IPS-18a (cell line): ENCODE data around the gene KRT16.

Experiments
- H3K27ac ChIP-seq: one replicate; pipeline ENCODE4 v1.5.1; 2013; ENCODE audit warnings: low read length
- H3K27me3 ChIP-seq: one replicate; pipeline ENCODE4 v1.6.1; 2013; ENCODE audit warnings: mild to moderate bottlenecking, low read length; ENCODE audit not compliant: control insufficient read depth, insufficient read depth
- H3K36me3 ChIP-seq: one replicate; pipeline ENCODE4 v1.6.1; 2013; ENCODE audit warnings: low read depth, low read length; ENCODE audit not compliant: control insufficient read depth
- H3K4me1 ChIP-seq: one replicate; pipeline ENCODE4 v1.6.1; 2013; ENCODE audit warnings: low read depth, low read length; ENCODE audit not compliant: control insufficient read depth
- H3K4me3 ChIP-seq: one replicate; pipeline ENCODE4 v1.5.1; 2013; ENCODE audit warnings: low read length
- H3K9ac ChIP-seq: one replicate; pipeline ENCODE4 v1.6.1; 2013; ENCODE audit warnings: mild to moderate bottlenecking, low read length, moderate library complexity
- H3K9me3 ChIP-seq: one replicate; pipeline ENCODE4 v1.6.1; 2013; ENCODE audit warnings: low read depth, low read length; ENCODE audit not compliant: control insufficient read depth

KRT16 gene

DNA sequence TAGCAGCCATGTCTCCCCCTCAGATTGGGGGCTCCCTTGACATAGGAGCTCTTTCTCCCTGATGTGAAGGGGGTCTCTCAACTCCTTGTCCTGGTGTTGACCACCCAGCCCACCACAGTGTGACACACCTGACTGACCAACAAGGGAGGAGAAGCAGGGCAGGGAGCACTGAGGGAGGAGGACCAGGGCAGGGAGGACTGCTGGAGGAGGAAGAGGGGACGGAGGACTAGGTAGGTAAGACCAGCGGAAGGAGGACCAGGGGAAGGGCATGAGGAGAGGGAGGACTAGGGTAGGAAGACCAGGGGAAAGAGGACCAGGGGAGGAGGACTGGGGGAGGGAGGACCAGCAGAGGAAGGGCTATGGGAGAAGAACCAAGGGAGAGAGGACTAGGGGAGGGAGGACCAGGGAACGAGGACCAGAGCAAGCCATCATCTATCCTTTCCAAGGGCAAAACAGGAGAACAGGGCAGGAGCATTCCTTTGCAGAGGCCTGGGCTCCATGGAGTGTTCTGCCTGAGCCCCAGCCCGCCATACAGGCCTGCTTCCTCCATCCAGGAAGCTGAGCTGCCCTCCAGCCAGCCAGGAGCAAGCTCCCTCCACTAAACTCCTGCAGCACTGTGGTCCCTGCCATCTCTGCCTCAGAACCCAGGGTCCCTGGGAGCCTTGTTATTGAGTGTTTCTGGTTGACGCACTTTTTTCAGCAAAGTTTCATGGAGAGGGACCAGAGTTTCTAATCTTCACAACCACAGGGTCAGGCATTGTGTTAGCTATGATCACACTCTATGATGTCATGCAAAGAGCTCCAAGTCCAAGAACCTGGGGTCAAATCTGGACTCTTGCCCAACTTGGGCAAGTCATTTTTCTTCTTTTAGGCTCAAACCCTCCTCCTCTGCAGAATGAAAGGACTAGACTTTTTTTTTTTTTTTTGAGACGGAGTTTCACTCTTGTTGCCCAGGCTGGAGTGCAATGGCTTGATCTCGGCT, 27.2 kb upstream of the KRT16 start:
- Histone ChIP-seq H3K36me3 (no peaks in the 10 kb centered on the region), H3K4me3 (no peak overlapping the region), H3K9me3 (no peaks in the 10 kb centered on the region), H3K9ac (no peak overlapping the region), H3K27me3 (no peaks in the 10 kb centered on the region), H3K4me1 (no peaks in the 10 kb centered on the region), H3K27ac (no peak overlapping the region)

DNA sequence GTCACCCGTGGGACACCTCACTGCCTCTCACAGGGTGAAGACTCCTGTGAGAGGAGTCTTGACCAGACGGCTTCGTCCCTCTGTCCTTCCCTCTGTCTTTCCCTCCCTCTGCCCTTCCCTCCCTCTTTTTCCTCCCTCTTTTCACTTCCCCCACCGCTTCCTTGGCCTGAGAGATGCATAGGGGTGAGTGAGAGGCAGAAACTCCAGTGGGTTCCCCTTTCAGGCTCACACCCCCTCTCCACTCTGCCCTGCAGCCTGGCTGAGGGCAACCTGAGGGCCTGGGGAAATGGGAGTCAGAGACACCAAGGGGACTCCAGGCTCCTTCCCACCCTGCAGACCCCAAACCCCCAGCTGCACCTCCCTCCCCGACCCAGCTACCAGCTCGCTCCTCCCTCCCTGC, 26.4 kb upstream of the KRT16 start:
- H3K9ac ChIP-seq = no peak overlapping the region
- no peak overlapping the region for H3K27ac ChIP-seq
- H3K9me3 ChIP-seq = no peaks in the 10 kb centered on the region
- H3K4me3 ChIP-seq = no peak overlapping the region
- no peaks in the 10 kb centered on the region for H3K36me3 ChIP-seq
- H3K4me1 ChIP-seq = no peaks in the 10 kb centered on the region
- H3K27me3 ChIP-seq = no peaks in the 10 kb centered on the region

DNA sequence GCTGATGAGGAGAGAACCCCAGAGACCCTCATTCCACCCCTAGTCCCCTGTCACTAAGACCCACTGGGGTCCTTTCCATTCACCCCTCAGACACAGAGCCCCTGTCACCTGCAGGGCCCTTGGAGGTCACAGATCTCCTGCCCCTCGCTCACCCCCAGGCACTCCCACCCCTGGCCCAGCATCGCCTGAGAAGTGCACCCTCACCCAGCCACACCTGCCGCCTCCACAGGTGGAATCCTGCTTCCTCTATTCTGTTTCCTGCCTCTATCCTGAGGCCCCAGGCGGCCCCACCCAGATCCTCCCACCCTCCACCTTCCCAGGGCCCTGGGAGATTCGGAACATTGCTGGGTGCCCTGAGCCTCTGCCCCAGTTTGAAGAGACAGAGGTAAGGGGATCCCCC, 25.6 kb upstream of the KRT16 start:
- Histone ChIP-seq H3K4me1 (no peaks in the 10 kb centered on the region), H3K9ac (no peak overlapping the region), H3K27ac (no peak overlapping the region), H3K27me3 (no peaks in the 10 kb centered on the region), H3K4me3 (no peak overlapping the region), H3K9me3 (no peaks in the 10 kb centered on the region), H3K36me3 (no peaks in the 10 kb centered on the region)

DNA sequence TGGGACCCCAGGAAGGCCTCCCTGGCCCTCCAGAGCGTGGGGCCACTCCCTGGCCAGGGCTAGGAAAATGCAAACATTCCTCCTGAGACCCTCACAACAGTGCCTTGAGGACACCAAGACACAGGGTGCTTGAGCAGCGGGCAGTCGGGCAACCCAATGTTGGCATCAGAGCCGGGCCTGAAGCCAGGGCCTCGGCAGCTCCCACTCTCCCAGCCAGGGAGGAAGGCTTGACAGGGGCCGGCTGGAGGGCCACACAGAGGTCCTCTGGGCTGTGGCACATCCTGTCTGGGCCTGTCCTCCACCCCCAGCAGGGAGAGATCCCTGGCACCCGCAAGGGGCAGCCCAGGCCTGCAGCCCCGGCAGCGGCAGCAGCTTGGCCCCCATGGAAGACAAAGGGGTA, 24.1 kb upstream of the KRT16 start:
- Histone ChIP-seq H3K4me1 (no peaks in the 10 kb centered on the region), H3K36me3 (no peaks in the 10 kb centered on the region), H3K9me3 (no peaks in the 10 kb centered on the region), H3K4me3 (no peak overlapping the region), H3K27ac (no peak overlapping the region), H3K27me3 (no peaks in the 10 kb centered on the region), H3K9ac (no peak overlapping the region)

DNA sequence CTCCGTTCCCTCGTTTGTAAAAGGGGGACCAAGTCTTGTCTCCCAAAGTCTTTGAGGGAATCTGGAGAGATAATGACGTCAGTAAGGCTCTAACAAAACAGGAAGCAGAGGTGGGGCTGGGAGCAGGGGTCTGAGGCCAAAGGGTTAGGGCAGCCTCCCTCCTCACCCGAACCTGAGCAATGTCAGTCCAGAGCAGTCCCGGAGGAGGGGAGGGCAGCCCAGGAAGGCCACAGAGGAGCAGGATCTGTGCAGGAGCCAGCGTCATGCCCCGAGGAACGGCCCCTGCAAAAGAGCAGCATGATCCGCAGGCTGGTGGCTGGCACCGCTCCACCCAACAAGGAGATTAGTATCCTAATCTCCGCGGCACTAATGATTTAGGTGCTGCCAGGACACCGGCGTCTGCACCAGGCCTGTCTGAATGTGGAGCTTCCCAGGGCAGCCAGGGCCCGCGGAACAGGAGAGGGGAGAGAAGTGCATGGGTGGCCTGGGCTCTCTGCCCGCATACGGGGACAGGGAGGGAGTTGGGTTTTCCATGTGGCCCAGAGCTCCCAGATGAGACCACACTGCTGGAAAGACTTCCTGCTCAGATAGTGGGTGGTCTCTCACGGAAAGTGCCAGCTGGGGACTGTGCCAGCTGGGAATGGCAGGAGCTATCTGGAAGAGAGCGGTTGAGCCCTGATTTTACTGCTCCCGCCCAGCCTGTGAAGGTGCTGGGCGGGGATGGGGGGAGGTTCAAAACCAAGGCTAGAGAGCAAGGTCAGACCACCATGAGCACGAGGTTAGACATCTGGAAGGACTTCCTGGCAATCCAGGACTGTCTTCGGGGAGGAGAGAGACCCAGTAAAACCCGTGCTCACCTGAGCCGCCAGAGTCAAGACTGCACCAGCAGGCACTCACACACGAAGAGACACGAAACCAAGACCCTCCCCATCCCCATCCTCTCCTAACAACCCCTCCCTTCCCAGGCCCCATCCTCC, 22.8 kb upstream of the KRT16 start:
- no peaks in the 10 kb centered on the region for H3K36me3 ChIP-seq
- H3K9me3 ChIP-seq = no peaks in the 10 kb centered on the region
- H3K4me1 ChIP-seq = no peaks in the 10 kb centered on the region
- H3K27me3 ChIP-seq = no peaks in the 10 kb centered on the region
- no peak overlapping the region for H3K27ac ChIP-seq
- H3K4me3 ChIP-seq = no peak overlapping the region
- H3K9ac ChIP-seq = no peak overlapping the region

DNA sequence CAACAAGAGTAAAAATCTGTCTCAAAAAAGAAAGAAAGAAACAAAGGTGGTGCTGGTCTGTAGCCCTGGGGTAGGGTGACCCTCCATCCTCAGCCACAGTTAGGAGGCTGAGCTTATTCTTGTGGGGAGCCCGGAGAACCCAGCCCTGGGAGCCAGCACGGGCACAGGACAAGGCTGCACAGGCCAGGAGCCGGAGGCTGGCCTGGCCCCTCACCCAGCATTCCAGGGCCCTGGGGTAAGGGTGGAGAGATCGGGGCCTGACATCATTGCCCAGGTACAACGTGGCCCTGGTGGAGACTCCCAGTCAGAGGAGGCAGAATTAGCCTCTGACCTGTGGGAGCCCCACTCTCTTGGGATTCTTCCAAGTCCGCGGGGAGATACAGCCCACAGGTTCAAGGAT, 22.1 kb upstream of the KRT16 start:
- H3K27me3 ChIP-seq = no peaks in the 10 kb centered on the region
- no peaks in the 10 kb centered on the region for H3K9me3 ChIP-seq
- H3K4me3 ChIP-seq = no peak overlapping the region
- no peak overlapping the region for H3K27ac ChIP-seq
- no peak overlapping the region for H3K9ac ChIP-seq
- no peaks in the 10 kb centered on the region for H3K36me3 ChIP-seq
- no peaks in the 10 kb centered on the region for H3K4me1 ChIP-seq

DNA sequence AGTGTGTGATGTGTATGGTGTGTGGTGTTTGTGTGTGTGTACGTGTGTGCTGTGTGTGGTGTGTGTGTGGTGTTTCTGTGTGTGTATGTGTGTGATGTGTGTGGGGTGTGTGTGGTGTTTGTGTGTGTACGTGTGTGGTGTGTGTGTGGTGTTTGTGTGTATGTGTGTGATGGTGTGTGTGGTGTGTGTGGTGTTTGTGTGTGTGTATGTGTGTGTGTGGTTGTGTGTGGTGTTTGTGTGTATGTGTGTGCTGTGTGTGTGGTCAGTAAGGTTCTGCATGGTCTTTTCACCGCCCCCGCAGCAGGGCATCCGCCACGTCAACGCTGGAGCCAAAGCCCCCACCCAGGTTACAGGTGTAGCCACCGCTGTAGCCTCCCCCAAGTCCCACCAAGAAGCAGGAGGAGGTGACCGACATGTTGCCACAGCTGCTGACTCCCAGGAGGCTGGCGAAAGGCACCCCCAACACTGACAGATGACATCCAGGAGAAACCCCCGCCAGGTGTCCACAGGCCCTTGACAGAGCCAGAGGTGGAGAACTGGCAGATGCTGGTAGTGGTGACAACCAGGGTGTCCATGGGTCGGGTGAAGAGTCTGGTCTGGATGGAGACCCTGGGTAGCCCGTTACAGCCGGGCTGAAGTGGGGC, 21.1 kb upstream of the KRT16 start:
- Histone ChIP-seq H3K4me1 (no peaks in the 10 kb centered on the region), H3K4me3 (no peak overlapping the region), H3K36me3 (no peaks in the 10 kb centered on the region), H3K9ac (no peak overlapping the region), H3K27ac (no peak overlapping the region), H3K27me3 (no peaks in the 10 kb centered on the region), H3K9me3 (no peaks in the 10 kb centered on the region)

DNA sequence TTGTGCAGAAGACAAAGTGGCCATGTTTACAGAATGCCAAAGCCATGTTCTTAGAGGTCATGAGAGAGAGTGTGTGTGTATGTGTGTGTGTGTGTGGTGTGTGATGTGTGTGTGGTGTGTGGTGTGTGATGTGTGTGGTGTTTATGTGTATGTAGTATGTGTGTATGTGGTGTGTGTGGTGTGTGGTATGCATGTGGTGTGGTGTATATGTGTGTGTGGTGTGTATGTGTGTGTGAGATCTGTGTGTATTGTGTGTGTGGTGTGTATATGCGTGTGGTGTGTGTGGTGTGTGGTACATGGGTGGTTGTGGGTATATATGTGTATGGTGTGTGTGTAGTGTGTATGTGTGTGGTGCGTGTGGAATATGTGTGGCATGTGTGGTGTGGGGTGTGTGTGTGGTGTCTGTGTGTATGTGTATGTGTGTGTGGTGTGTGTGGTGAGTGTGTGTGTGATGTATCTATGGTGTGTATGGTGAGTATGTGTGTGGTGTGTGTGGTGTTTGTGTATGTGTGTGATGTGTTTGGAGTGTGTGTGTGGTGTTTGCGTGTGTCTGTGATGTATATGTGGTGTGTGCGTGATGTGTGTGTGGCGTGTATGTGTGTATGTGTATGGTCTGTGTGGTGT, 20.0 kb upstream of the KRT16 start:
- Histone ChIP-seq H3K36me3 (no peaks in the 10 kb centered on the region), H3K27ac (no peak overlapping the region), H3K9ac (no peak overlapping the region), H3K9me3 (no peaks in the 10 kb centered on the region), H3K4me3 (no peak overlapping the region), H3K27me3 (no peaks in the 10 kb centered on the region), H3K4me1 (no peaks in the 10 kb centered on the region)

DNA sequence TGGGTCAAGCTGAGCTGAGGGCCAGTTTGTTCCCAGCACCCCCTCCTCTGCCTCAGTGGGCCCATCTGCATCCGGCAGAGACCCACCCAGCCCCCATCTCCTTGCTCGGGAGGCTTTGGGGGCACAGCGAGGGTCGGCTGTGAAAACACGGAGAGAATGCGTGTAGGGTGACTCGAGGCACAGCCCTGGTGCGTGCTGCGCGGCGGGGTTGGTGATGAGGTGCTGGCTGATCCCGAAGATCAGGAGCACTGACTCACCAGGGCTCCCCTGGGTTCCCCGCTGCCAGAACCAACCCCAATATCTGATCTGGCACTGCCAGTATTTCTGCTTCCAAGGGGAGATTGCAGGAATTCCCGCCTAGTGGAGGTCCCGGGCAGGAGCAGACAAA, 19.3 kb upstream of the KRT16 start:
- Histone ChIP-seq H3K9ac (no peak overlapping the region), H3K4me3 (no peak overlapping the region), H3K27ac (no peak overlapping the region), H3K36me3 (no peaks in the 10 kb centered on the region), H3K27me3 (no peaks in the 10 kb centered on the region), H3K4me1 (no peaks in the 10 kb centered on the region), H3K9me3 (no peaks in the 10 kb centered on the region)

DNA sequence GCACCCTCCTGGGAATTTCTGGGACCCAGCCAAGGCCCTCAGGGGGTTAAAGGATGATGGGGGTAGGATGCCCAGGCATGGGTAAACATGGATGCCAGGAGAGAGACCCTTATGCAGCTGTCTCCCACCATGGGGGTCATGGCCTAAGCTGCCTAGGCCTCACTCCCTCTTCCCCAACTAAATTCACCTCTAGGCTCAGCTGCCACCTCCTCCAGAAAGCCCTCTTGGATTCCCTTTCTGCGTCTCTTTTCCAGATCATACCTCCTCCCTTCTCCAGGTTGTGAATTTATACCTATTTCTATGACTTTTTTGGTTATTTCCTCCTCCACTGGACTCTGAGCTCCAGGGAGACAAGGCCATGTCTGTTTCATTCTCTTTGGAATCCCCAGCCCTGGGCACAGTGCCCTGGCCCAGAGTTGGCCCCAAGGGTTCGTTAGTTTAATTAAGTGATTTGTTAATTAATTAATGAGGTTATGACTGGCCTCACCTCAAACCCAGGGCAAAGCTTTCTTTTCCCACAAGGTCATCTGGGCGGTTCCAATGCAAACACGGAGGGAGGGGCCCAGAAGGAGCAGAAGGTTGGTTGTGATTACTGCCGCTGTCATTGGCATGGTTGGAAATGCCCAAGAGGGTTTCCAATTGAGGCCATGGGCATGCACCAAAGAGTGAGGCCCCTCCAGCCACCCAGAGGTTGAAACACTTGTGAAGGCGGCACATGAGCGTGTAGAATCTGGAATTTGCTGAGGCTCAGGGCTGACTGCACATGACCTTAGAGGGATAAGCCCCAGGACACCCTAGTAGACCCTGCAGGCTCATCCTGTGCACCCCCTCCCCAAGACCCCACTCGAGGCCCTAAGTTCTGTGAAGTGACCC, 18.7 kb upstream of the KRT16 start:
- Histone ChIP-seq H3K27ac (no peak overlapping the region), H3K27me3 (no peaks in the 10 kb centered on the region), H3K9ac (no peak overlapping the region), H3K9me3 (no peaks in the 10 kb centered on the region), H3K4me3 (no peak overlapping the region), H3K36me3 (no peaks in the 10 kb centered on the region), H3K4me1 (no peaks in the 10 kb centered on the region)
